ENCODE results near the gene AK3. TPM values are rescaled to one million over a fixed set of nuclear protein-coding genes. Genes with fewer than 3 reads are reported as not detected.

The AK3 gene
- total RNA-seq, 2 experiments from 2014 or later = 32.6 to 41.0 TPM

DNA sequence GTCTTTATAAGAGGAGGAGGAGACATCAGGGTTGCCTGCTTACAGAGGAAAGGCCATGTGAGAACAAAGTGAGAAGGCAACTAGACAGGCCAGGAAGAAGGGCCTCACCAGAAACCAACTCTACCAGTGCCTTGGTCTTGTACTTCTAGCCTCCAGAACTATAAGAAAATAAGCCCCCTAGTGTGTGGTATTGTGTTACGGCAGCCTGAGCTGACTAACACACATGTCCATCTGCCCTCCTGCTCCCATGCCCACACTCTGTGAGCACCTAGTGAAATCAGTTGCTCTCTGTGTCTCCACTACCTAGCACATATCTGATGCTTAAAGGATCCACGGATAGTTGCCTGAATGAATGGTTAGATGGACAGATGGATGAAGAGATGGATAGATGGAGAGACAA lies 6.9 kb downstream of the AK3 start:
- Mint-ChIP-seq H3K36me3 (ENCODE audit: low read depth) (peaks cover 12% of the 10 kb centered on the region), H3K4me1 (peaks cover 43% of the 10 kb centered on the region), H3K27me3 (no peaks in the 10 kb centered on the region), H3K27ac (no peak overlapping the region), H3K9me3 (ENCODE audit: low read depth) (no peaks in the 10 kb centered on the region), H3K4me3 (no peak overlapping the region)
- ATAC-seq = no peak
- DNase-seq = no peak
- ChIA-PET CTCF (interaction anchor here (0.6 to 2.0 kb wide), 3 partner anchors 15 to 36 kb away, joined by 3 to 5 read pairs (median 4); no protein-coding TSS in a partner anchor), POLR2A (no interaction called here)
- intact Hi-C loops (cut with DNase I, micrococcal nuclease) = no loop called here

DNA sequence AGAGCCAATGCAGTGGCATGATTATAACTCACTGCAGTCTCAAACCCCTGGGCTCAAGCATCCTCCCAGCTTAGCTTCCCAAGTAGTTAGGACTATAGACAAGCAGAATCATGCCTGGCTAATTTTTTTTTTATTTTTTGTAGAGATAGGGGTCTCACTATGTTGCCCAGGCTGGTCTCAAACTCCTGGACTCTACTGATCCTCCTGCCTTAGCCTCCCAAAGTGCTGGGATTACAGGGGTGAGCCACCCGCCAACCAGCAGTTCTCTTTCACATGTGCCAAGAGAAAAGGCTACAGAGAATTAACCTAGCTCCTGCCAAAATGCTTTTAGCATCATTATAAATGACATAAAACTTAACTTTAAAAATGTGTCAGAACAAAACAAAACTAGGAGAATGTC lies 8.1 kb downstream of the AK3 start:
- ATAC-seq (no peak), DNase-seq (no peak)
- Mint-ChIP-seq H3K4me3 (no peak overlapping the region), H3K9me3 (ENCODE audit: low read depth) (no peaks in the 10 kb centered on the region), H3K4me1 (peaks cover 35% of the 10 kb centered on the region), H3K27me3 (no peaks in the 10 kb centered on the region), H3K36me3 (ENCODE audit: low read depth) (peaks cover 12% of the 10 kb centered on the region), H3K27ac (no peak overlapping the region)
- ChIA-PET CTCF (interaction anchor here (0.8 to 2.0 kb wide), 5 partner anchors 12 to 265 kb away, joined by 3 to 5 read pairs (median 3); no protein-coding TSS in a partner anchor), POLR2A (interaction anchor here (0.5 kb wide), 1 partner anchor 1205 kb away, joined by 4 read pairs; no protein-coding TSS in a partner anchor)
- intact Hi-C loops (cut with DNase I, micrococcal nuclease) = no loop called here

DNA sequence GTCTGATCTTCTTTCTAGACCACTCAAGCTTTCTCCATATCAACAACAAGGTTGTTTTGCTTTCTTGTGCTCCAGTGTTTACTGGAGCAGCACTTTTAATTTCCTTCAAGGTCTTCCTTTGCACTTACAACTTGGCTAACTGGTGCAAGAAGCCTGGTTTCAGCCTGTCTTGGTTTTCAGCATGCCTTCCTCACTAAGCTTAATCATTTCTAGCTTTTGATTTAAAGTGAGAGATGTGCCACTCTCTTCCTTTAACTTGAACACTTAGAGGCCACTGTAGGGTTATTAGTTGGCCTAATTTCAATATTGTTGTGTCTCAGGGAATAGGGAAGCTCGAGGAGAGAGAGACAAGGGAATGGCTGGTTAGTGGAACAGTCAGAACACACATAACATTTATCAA lies 13.4 kb downstream of the AK3 start:
- peaks cover 30% of the 10 kb centered on the region for H3K36me3 Mint-ChIP-seq (ENCODE audit: low read depth)
- DNase-seq (no peak), ATAC-seq (no peak)
- H3K4me3 Mint-ChIP-seq = no peak overlapping the region
- no peaks in the 10 kb centered on the region for H3K27me3 Mint-ChIP-seq
- H3K27ac Mint-ChIP-seq = no peak overlapping the region
- H3K4me1 Mint-ChIP-seq = peaks cover 31% of the 10 kb centered on the region
- ChIA-PET CTCF (interaction anchor here (0.6 to 0.8 kb wide), 2 partner anchors 10 to 1456 kb away, joined by 4 read pairs; no protein-coding TSS in a partner anchor), POLR2A (no interaction called here)
- intact Hi-C loops (cut with DNase I, micrococcal nuclease) = no loop called here
- H3K9me3 Mint-ChIP-seq (ENCODE audit: low read depth) = no peaks in the 10 kb centered on the region

DNA sequence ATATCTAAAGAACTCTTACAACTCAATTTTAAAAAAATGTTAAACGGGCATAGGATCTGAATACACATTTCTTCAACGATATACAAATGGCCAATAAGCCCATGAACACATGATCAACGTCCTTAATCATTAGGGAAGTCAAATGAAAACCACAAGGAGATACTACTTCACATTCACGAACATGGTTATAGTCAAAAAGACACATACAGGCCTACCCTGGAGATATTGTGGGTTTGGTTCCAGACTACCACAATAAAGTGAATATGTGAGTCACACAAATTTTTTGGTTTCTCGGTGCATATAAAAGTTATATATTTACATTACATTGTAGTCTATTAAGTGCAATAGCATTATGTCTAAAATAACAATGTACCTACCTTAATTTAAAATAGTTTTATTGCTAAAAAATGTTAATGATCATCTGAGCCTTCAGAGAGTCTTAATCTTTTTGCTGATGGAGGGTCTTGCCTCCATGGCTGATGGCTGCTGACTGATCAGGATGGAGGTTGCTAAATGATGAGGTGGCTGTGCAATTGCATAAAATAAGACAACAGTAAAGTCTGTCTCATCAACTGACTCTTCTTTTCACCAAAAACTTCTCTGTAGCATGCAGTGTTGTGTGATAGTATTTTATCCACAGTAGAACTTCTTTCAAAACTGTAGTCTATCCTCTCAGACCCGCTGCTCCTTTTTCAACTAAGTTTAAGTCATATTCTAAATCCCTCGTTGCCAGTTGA lies 15.1 kb downstream of the AK3 start:
- H3K27me3 Mint-ChIP-seq = no peaks in the 10 kb centered on the region
- H3K4me3 Mint-ChIP-seq = no peak overlapping the region
- H3K9me3 Mint-ChIP-seq (ENCODE audit: low read depth) = no peaks in the 10 kb centered on the region
- ChIA-PET CTCF (no interaction called here), POLR2A (no interaction called here)
- ATAC-seq (peak; percentile 72), DNase-seq (no peak)
- H3K36me3 Mint-ChIP-seq (ENCODE audit: low read depth) = peaks cover 36% of the 10 kb centered on the region
- H3K27ac Mint-ChIP-seq = no peak overlapping the region
- intact Hi-C loops (cut with DNase I, micrococcal nuclease) = no loop called here
- peaks cover 27% of the 10 kb centered on the region for H3K4me1 Mint-ChIP-seq

DNA sequence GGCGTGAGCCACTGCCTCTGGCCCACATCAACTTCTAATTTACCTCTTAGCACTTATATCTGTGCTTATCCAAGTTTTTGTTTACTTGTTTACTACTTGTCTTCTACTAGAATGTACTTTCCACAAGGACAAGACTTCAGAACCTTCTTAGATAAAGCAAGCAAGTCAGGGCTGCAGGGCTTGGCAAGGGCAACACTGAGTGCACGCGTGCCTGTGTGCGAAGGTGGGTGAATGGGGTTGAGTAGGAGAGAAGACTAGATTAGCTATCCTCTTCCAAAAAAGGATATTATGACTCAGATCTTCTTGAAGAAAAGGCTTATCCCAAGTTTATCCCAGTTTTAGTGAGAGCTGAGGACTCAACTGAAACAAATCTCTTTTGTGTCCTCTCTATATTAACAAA lies 19.3 kb downstream of the AK3 start:
- H3K36me3 Mint-ChIP-seq (ENCODE audit: low read depth) = peaks cover 35% of the 10 kb centered on the region
- peaks cover 14% of the 10 kb centered on the region for H3K4me1 Mint-ChIP-seq
- H3K27me3 Mint-ChIP-seq = no peaks in the 10 kb centered on the region
- DNase-seq (no peak), ATAC-seq (no peak)
- H3K27ac Mint-ChIP-seq = no peak overlapping the region
- no peaks in the 10 kb centered on the region for H3K9me3 Mint-ChIP-seq (ENCODE audit: low read depth)
- intact Hi-C loops (cut with DNase I, micrococcal nuclease) = no loop called here
- CTCF ChIA-PET = interaction anchor here (1.2 kb wide), 1 partner anchor 117 kb away, joined by 4 read pairs; no protein-coding TSS in a partner anchor
- POLR2A ChIA-PET = no interaction called here
- H3K4me3 Mint-ChIP-seq = no peak overlapping the region

DNA sequence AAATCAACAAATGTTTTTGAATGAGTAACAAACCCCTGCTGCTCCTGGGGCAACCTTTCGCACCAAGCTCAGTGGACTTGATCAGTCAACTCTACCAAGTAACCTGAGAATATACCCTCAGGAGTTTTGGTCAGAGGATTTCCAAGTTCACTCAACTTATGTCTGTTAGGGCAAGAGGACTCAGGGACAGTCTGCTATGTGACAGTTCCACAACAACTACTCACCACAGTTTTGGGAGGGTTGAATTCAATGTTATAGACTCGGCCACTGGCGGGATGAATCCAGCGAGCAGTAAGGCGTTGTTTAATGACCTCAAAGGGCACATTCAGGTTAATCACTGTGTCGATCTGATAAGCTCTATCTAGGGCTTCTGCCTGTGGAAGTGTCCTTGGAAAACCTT lies 22.1 kb downstream of the AK3 start:
- Mint-ChIP-seq H3K27me3 (no peaks in the 10 kb centered on the region), H3K36me3 (ENCODE audit: low read depth) (peaks cover 28% of the 10 kb centered on the region), H3K27ac (no peak overlapping the region), H3K4me3 (no peak overlapping the region), H3K4me1 (no peaks in the 10 kb centered on the region), H3K9me3 (ENCODE audit: low read depth) (peaks cover 2% of the 10 kb centered on the region)
- ChIA-PET POLR2A (no interaction called here), CTCF (interaction anchor here (0.7 kb wide), 2 partner anchors 14 to 30 kb away, joined by 3 read pairs; no protein-coding TSS in a partner anchor)
- ATAC-seq (no peak), DNase-seq (no peak)
- intact Hi-C loops (cut with DNase I, micrococcal nuclease) = no loop called here

DNA sequence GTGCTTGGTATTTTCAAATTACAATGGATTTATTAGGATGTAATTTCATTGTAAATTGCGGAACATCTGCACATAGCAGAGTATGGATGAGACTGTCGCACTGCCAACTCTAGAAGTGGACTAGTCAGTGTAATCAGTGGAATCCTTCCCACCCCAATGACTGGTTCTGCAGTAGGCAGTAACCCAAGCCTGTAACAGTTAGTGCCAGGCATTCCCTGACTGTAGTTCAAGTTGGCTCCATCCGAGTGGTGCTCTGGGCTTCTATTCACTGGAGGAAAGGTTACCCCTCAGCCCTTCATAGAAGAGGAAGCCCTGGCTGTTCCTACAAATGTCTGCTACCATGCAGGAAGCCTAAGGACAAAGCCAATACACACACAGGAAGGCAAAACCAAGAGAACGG lies 23.2 kb downstream of the AK3 start:
- ChIA-PET POLR2A (no interaction called here), CTCF (no interaction called here)
- H3K36me3 Mint-ChIP-seq (ENCODE audit: low read depth) = peaks cover 35% of the 10 kb centered on the region
- ATAC-seq (no peak), DNase-seq (no peak)
- intact Hi-C loops (cut with DNase I, micrococcal nuclease) = no loop called here
- no peaks in the 10 kb centered on the region for H3K27me3 Mint-ChIP-seq
- H3K4me3 Mint-ChIP-seq = no peak overlapping the region
- no peak overlapping the region for H3K27ac Mint-ChIP-seq
- H3K9me3 Mint-ChIP-seq (ENCODE audit: low read depth) = peaks cover 4% of the 10 kb centered on the region
- H3K4me1 Mint-ChIP-seq = no peaks in the 10 kb centered on the region

DNA sequence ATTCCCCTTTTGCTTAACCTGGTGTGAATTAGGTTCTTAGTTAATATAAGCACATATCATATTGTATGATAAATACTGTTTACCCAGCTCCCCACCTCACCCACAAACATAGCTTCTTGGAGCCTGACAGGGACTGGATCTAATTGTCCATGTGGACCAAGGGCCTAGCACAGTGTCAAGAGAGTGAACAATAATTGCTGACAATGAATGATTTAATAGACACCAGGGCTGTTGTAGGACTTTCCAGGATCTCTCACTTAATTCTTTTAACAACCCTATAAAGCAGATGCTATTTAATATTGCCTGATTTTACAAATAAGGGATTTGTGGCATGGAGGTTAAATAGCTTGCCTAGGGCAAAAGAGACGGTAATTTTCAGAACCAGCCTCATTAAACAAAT lies 24.8 kb downstream of the AK3 start:
- intact Hi-C loops (cut with DNase I, micrococcal nuclease) = no loop called here
- ChIA-PET CTCF (interaction anchor here (1.3 kb wide), 1 partner anchor 17 kb away, joined by 5 read pairs; no protein-coding TSS in a partner anchor), POLR2A (no interaction called here)
- Mint-ChIP-seq H3K4me3 (no peak overlapping the region), H3K27me3 (no peaks in the 10 kb centered on the region), H3K9me3 (ENCODE audit: low read depth) (peaks cover 4% of the 10 kb centered on the region), H3K27ac (no peak overlapping the region), H3K36me3 (ENCODE audit: low read depth) (peaks cover 34% of the 10 kb centered on the region), H3K4me1 (no peaks in the 10 kb centered on the region)
- ATAC-seq (no peak), DNase-seq (no peak)

DNA sequence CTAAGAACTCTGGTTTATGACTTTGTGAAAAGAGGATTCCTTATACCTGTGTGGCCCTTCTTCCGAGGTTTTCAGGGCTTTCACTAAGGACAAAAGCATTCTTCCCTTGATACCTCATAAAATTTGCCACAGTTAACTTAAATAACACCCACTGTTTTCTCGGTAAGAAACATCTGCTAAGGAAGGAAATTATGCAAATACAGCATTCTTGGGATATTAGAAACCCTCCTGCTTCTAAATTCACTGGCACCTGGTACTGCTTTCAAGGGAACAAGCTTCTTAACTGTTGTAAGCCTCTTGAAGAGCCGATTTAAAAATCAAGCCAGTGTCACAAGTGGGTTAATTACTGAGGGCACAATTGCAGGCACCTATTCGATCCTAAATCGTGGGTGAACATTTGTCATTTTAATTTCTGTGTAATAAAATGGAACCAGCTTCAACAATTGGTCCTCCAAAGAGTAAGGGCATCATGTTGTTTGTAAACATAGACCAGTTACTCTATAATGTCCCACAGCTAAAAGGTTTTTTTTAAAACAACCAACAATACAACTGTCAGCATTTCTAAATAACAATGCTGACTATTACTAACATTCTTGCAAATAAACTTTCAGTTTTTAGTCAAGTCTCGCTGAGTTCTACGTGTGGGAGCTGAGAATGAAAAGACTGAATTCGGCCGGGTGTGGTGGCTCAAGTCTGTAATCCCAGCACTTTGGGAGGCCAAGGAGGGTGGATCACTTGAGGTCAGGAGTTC lies 26.6 kb downstream of the AK3 start:
- Mint-ChIP-seq H3K27me3 (no peaks in the 10 kb centered on the region), H3K4me3 (no peak overlapping the region), H3K36me3 (ENCODE audit: low read depth) (peaks cover 36% of the 10 kb centered on the region), H3K4me1 (no peaks in the 10 kb centered on the region), H3K9me3 (ENCODE audit: low read depth) (peaks cover 4% of the 10 kb centered on the region), H3K27ac (no peak overlapping the region)
- ATAC-seq (no peak), DNase-seq (no peak)
- POLR2A ChIA-PET = no interaction called here
- CTCF ChIA-PET = interaction anchor here (0.6 to 1.4 kb wide), 3 partner anchors 8 to 36 kb away, joined by 3 to 4 read pairs (median 3); no protein-coding TSS in a partner anchor
- intact Hi-C loops (cut with DNase I, micrococcal nuclease) = no loop called here

DNA sequence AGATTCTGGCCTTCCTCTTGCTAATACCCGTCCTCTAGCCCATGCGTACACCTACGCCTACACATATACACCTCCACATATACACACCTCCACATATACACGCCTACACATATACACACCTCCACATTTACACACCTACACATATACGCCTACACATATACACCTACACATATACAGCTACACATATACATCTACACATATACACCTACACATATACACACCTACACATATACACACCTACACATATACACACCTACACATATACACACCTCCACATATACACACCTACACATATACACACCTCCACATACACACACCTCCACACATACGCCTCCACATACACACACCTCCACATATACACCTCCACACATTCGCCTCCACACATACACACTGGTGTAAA lies 27.2 kb downstream of the AK3 start:
- H3K27ac Mint-ChIP-seq = no peak overlapping the region
- no peaks in the 10 kb centered on the region for H3K27me3 Mint-ChIP-seq
- H3K36me3 Mint-ChIP-seq (ENCODE audit: low read depth) = peaks cover 41% of the 10 kb centered on the region
- CTCF ChIA-PET = no interaction called here
- ATAC-seq = peak; percentile 61
- no peak overlapping the region for H3K4me3 Mint-ChIP-seq
- DNase-seq = no peak
- intact Hi-C loops (cut with DNase I, micrococcal nuclease) = no loop called here
- no peaks in the 10 kb centered on the region for H3K4me1 Mint-ChIP-seq
- H3K9me3 Mint-ChIP-seq (ENCODE audit: low read depth) = peaks cover 4% of the 10 kb centered on the region
- POLR2A ChIA-PET = no interaction called here

DNA sequence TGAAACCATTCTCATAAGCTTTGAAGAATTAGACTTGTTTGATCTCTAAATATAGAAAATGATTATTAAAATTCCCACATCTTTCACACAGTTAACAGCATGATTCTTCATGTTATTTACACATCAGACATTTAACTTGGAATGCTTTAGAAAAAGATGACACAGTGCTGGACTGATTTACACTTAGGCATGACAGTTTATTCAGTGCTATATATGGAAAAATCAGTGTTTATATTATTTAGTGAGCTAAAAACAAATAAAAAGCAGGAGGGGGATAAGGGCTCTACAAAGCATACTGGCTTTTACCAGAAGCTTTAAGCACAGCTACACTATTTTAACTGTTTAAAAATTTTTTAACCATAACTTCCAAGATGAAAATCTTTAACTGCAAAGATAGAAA lies 31.6 kb downstream of the AK3 start:
- Mint-ChIP-seq H3K27ac (no peak overlapping the region), H3K27me3 (no peaks in the 10 kb centered on the region), H3K4me3 (no peak overlapping the region), H3K9me3 (ENCODE audit: low read depth) (peaks cover 4% of the 10 kb centered on the region), H3K4me1 (peaks cover 10% of the 10 kb centered on the region), H3K36me3 (ENCODE audit: low read depth) (peaks cover 41% of the 10 kb centered on the region)
- intact Hi-C loops (cut with DNase I, micrococcal nuclease) = no loop called here
- ATAC-seq (no peak), DNase-seq (no peak)
- CTCF ChIA-PET = interaction anchor here (0.7 kb wide), 1 partner anchor 27 kb away, joined by 3 read pairs; no protein-coding TSS in a partner anchor
- POLR2A ChIA-PET = no interaction called here

Data from activated CD4-positive, alpha-beta T cell treated with anti-CD3 and anti-CD28 coated beads for 36 hours (primary cell).